HG02973 (cell line): Measurements from ENCODE around the gene HRH3.

Source experiments
- ATAC-seq: cut with Tn5 transposase; IDR thresholded peaks from one replicate; pipeline ENCODE4 v1.9.1; 2021; ENCODE audit warnings: moderate library complexity; ENCODE audit not compliant: unreplicated experiment

The HRH3 gene

DNA sequence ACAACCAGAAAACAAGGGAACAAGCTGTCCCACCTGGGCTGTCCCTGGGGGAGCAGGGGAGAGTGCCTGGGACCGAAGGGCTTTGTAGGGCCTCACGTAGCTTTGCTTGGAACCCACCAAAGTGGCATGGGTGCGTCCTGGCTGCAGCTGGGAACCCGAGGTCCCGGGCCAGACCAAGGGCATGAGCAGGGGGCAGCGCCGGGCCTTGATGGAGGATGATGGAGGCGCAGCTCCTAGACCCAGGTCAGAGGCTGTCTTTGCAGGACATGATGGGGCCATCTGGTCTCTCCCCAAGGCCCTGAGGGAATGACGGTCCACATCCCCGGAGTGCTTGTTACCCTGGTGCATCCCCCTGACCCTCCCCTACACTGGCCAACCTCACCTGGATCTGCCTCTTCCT is 10.6 kb upstream of the HRH3 start:
- no peak for ATAC-seq

DNA sequence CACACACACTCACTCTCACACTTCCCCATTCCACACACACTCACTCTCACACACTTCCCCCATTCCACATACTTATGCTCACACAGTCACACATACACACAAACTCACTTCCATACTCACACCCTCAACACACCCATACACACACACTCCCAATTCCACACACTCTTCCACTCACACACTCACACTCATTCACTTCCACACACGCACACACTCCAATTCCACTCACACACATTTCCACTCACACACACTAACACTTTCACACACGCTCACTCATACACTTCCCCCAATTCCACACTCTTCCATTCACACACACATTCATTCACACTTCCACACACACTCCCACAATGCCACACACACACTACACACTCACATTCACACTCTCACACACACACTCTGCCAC is 10.2 kb upstream of the HRH3 start:
- no peak for ATAC-seq

DNA sequence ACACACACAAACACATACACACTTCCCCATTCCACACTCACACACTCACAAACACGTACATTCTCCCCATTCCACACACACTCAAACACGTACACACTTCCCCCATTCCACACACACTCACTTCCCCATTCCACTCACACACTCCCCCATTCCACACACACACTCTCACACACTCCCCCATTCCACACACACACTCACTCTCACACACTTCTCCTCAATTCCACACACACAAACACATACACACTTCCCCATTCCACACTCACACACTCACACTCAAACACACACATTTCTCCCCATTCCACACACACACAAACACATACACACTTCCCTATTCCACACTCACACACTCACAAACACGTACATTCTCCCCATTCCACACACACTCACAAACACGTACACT is 9.6 kb upstream of the HRH3 start:
- no peak for ATAC-seq

DNA sequence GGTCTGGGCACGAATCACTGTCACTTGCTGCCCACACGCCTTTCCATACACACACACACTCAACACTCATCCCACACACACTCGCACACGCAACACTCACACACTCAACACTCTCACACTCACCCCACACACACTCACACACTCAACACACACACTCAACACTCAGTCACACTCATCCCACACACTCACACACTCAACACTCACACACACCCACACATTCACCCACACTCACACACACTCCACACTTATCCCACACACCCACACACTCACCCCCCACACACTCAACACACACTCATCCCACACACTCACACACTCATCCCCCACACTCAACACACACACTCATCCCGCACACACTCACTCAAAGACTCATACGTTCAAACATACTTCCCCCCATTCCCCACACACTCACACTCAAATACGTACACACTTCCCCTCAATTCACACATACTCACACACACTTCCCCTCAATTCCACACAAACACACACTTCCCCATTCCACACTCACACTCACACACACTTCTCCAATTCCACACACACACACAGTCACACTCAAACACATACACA is 9.0 kb upstream of the HRH3 start:
- no peak for ATAC-seq

DNA sequence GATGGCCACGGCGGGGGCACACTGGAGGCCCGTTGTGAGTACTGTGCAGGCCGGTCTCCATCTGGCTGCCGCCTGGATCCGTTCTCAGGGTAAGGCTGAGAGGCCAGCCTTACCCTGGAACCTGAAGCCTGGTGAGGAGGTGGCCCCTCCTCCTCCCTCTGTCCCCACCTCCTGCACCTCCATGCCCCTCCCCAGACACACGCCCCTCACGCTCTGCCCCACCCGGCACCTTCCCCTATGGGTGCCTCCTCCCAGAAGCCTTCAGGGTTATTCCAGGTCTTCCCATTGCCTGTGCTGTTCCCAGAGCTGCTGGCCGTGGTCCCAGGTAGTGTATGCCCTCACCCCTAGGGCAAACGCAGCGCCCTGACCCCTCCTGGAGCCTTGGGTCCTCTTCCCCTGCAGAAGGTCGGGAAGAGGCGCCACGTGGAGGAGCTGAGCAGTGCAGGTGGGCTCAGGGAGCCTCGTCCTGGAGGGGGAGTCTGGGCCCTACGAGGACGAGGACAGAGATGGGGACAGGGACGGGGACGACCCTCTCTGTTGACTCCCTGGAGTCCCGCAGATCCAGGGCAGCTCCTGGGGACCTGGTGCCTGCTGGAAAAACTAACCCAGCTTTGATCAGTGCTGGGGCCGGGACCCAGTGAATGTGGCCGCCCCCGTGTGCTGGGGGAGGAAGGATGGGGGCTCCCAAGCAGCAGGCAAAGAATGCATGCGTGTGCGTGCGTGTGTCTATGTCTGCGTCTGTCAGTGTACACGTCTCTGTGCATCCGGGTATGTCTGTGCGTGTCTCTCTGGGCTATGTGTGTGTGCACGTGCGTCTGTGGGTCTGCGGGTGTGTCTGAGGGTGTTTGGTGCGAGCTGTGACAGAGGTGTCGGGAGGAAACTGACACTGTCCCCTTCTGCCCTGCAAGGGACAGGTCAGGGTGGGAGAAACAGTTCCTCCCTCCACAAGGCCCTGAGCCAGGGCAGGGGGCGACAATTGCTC is 8.2 kb upstream of the HRH3 start:
- no peak for ATAC-seq

DNA sequence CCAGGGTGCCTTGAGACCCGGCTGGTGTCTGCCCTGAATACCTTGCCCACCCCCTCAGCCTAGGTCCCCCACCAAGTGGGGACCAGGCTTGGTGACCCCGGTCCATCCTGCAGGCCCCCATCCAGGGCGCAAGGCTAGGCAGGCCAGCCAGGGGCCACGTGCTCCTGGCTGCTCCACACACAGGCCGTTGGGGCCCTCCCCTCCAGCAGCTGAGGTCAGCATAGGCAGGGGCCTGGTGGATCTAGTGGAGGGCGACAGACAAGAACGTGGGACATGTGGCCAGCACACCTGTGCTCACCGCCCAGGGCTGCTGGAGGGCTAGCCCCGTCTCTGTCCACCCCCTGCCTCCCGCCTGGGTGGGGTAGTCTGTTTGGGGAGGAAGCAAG is 7.5 kb upstream of the HRH3 start:
- no peak for ATAC-seq

DNA sequence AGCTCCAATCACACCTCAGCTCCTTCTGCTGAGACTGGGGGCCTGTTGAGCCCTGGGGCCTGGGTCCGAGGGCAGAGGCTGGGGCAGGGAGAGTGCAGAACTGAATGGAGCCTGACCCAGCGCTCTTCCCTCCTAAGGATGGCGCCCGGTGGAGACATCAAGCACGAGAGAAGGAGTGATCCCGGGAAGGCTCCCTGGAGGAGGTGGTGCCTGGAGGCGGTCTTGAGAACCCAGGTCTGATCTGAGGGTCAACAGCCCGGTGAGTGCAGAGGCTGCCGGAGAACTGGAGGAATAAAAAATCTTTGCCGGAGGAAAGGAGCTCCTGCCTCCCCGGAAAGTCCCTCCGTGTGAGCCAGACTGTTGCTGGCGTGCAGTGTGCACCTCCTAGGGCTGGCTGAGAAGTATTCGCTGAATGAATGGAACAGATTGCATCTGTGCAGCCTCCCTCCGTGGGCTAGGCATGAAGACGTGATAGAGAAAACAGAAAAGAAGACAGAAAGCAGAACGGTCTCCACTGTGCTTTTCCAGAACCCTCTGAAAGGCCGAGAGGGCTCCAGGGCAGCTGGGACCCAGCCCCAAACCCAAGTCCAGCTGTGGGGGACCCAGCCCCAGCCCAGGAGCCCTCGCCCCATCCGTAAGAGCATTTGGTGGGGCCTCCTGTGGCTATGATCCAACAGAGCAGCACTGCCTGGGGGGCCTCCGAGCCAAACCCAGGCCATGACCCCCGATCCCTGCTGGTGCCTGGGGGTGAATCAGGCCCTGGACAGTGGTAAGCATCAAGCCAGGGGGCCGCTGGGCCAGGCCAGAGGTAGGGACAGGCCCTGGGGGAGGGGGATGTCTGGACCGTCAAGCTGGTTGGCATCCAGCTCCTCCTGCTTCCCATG is 6.9 kb upstream of the HRH3 start:
- no peak for ATAC-seq

DNA sequence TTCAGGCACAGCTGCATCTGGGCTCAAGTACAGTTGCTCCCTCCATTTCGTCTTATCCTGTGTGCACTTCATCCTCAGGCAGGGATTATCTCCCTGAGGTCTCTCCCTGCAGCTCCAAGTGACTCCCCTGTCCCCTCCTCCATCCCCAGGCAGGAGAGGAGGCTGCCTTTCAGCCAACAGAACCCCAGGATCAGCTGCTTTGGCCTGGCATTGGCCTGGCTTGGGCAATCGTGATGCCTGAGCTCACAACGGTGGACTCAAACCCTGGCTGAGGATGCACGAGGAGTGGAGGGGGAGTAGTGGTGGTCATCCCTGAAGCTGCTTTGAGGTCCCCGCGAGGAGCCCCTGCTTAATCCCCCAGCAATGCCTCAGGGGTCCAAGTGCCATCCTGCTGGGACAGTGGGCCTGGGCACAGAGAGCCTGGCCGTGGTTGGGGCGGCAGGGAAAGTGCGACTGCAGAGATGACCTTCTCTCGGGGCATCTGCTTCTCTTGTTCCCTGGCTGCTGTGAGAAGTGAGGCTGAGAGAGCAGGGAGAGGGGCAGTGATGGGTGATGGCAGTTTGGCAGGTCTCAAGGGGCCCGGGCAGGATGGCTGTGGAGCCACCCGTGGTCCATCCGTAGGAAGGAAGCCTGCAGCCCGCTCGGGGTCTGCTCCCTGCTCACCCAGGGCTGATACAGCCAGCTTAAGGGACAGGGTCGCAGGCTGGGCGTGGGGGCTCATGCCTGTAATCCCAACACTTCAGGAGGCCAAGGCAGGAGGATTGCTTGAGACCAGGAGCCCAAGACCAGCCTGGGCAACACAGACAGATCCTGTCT is 6.0 kb upstream of the HRH3 start:
- no peak for ATAC-seq

DNA sequence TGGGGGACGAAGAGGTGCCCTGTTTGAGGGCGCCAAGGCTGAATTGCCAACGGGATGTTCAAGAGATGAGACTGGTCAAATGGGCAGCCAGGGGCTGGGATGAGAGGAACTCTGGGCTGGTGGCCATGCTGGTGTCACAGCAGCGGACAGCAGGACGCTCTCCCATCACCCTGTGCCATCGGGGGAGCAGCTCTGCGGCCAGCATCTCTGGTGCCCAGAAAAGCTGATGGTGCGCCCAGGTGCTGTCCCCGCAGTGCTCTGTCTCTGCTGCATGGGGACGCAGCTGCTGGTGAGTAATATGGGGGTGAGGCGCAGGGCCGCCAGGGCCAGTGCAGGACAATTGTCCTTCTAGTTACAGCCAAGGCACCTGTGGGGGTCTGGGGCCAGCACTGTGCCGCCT is 4.9 kb upstream of the HRH3 start:
- no peak for ATAC-seq

DNA sequence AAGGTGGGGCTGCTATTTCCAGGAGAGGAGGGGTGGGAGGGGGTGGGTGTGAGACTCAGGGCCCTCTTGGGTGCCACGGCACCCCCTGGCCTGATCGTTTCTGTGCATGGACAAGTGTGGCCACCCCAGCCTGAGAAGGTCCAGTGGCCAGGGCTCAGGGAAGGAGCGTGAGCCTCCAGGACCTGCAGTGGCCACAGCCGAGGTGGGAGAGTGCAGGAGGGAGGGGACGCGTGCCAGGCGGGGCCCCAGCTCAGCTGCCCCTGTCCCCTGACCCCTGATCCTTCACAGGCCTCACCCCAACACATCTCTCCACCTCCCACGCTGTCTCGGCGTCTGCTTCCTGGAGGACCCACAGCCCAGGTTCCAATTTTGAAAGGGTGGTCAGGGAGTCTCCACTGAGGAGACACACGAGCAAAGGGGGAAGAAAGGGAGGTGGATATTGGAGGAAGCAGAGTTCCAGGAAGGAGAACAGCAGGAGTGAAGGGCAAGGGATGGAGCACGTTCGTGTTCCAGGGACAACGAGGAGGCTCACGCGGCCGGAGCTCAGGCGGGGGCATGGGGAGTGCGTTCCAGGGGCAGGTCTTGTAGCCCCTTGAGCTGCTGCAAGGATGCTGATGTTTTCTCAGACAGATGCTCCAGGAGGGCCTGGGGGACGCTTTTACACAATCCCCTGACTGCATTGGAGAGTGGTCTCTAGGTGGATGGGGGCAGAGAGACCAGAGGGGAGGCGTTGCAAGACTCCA is 4.2 kb upstream of the HRH3 start:
- ATAC-seq, result no peak

DNA sequence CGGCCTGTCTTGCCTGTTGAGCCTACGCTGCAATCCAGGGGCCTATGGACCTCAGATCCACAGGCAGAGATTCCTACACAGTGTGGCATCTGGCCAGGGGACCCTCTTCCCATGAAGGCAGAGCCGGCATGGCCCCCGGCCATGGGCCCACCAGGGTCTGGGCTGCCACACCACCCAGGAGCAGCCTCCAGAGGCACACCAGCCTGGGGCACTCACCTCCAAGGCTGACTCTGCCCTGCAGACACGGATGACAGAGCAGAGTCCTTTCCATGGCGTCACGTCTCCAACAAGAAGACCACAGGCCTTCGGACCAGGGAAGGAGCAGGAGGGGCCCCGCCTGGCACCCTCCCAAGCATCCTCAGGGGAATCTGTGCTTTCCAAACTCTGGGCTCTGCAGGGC is 3.5 kb upstream of the HRH3 start:
- ATAC-seq, result no peak

DNA sequence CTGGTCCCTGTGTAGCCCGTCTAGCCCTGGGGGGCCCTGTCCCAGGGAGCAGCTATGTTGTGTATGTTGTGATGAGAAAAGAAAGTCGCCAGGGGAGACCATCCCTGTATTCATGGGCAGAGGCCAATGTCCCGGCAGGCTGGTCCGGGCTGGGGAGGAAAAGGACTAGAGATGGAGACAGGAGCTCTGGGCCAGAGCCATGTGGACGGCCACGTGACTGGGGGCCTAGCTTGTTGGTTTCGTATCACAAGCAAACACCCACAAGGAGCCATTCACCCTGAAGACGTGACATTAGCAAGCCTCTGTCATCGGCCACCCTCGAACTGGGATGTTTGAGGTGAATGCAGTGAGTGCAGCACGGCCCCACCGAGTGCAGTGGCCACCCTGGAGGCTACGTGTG is 2.9 kb upstream of the HRH3 start:
- ATAC-seq, result no peak

DNA sequence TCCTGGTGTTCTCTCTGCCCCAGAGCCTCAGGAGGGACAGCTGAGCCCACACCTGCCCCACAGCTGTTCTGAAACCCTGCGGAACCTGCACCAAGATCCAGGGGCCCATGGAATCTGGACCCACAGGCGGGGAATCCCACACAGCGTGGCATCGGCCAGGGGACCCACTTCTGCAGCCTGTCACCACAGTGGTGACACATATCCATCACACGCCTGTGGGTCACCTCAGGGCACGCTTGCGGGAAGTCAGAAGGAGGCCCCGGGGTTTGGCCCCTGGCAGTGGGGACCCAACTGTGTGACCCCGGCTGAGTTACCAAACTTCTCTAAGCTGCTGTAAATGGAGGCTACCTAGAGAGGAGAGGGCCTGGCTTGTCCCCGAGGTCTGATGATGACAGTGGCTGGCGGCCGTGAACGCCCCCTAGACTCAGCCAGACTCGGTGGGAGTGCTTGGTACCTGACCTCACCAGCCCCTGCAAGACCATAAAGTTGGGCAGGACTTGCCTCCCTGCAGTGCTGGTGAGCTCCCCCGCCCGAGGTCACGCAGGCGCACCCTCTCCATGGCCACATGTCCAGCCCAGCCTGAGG is 2.3 kb upstream of the HRH3 start:
- ATAC-seq, result no peak

DNA sequence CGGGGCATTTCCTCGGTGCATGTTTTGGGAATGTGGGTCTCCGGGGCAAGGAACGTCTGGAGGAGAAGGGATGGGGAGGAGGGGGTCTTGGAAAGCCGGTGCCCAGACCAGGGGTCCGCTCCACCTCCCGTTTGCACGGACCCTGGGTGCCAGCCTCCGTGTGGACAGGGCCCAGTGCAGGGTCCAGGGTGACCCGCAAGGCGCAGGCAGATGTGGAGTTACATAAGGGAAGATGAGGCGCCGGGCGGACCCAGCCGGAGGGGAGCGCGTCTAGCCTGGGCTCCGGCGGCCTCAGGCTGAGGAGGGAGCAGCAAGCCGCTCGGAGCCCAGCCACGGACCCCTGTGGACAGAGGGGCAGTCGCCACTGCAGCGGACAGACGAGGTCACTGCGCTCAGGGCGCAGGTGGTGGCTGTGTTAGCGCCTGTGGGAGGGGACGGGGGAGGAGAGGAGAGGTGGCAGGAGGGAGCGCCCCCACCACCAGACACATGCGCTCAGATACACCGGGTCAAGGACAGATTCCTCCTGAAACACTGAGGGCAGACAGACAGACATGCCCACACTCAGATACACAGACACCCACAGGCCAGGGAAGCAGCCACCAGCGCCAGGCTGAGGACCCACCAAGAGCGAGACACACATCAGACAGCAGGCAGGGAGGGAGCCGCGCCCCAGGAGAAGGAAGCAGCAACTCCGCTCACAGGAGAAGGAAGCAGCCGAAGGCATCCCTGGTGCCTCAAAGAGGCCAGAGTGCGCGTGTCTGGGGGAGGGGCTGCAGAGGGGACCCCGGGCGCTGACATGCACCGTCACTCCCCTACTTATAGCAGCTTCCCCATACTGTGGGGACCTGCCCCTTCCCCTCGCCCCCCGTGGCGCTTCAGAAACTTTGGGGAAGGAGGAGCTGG is 839 bp upstream of the HRH3 start:
- no peak for ATAC-seq

DNA sequence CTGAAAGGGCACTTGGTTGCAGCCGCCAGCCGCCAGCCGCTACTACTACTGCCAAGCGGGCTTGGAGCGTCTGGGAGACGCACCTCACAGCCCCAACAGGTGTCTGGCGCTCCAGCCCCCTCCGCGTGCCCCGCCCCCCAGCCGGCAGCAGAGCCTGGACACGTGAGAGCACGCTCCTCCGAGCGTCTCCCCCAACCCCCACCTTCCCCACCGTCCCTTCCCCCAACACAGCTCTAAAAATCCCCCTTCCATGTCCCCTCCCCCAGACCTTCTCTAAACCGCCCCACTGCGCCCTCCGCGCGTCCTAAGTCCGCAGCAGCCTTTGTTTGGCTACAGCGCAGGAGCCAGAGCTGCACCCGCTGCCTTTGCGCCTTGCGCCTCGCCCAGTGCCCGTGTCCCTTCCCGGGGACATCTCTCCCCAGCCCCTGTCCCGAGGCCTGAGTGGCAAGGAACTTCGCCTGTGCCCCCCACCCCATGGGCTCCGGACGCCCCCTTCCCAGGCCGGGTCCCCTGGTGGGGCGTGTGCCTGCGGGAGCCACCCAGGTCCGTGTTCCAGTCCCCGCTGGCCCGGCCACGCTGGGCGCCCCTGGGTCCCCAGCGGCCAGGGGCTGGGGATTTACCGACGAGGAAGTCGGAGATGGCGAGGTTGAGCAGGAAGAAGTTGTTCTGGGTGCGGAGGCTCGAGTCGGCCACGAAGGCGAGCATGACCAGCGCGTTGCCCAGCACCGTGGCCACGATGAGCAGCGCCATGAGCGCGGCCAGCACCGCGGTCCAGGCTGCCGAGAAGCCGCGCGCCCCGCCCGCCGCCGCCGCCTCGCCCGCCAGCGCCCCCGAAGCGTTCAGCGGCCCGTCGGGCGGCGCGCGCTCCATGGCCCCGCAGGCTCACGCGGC is 732 bp downstream of the HRH3 start:
- no peak for ATAC-seq

DNA sequence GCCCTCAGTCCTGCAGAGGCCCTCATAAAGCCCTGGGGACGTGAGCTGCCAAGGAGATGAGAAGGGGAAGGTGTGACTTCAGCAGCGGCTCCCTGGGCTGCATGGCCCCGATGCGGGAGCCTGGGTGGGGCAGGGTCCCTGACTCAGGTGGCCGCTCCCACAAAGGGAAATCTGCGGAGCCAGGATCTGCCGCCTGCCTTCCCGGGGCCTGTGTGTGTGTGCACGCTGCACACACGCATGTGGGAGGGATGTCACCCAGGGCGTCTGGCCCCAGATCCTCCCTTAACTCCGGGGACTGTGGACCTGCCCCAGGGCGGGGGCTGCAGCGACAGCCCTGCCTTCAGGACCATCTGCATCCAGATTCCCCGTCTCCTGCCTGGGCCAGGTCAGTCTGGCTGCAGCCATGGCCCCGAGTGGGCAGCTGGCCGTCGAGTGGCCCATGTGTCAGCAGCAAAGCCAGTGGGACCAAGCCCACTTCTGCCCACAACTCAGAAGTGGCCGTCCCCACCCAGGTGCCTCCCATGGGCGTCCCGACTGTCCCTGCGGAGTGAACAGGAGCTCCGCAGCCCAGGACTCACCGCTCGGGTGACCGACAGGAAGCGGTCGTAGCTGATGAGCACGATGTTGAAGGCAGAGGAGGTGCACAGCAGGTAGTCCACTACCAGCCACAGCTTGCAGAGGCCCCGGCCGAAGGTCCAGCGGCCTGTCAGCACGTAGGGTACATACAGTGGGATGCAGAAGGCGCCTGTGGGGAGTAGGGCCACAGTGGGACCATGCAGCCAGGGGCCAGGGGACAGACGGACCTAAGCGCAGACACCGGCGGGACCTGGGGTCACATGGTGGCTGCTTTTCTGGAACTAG is 1.9 kb downstream of the HRH3 start:
- no peak for ATAC-seq
